K562 (cell line): ENCODE data around the gene HES6. TPM values are rescaled to one million over a fixed set of nuclear protein-coding genes. Genes with fewer than 3 reads are reported as not detected.
A peak's percentile ranks its signal among the peaks of the same experiment; 100 is the strongest.

ENCODE experiments used
- ATAC-seq: fragments of 200-7000 bp; cut with Tn5 transposase; 3 replicates; pipeline ENCODE4 v1.9.1; 2020; ENCODE audit warnings: moderate library complexity
- BruUV-seq: library from RNA; stranded (reverse); fragments of 400-500 nt; replicated peaks from 2 replicates; lab custom pipeline; 2021; lab: Mats Ljungman, UMichigan
- CTCF ChIA-PET: fragments of 300-600 bp; formaldehyde crosslinking; extraction: SDS; loops from one replicate; lab custom pipeline; 2021; ENCODE audit warnings: low intra/inter-chr PET ratio; lab: Yijun Ruan, JAX
- POLR2A ChIA-PET: fragments of 300-600, 350-650 bp; sonication (Branson Sonifier 250); formaldehyde crosslinking; extraction: SDS; loops from one replicate; lab custom pipeline; 2021; ENCODE audit warnings: antibody characterized with exemption, inconsistent platforms; lab: Yijun Ruan, JAX
- DNase-seq, 4 experiments: peaks; one replicate each; pipeline versions ENCODE4 v3.0.0 to v3.0.0-alpha.2; 2011 to 2018; ENCODE audit warnings: low spot score in 3 of 4, mixed read lengths in 3 of 4; ENCODE audit errors: extremely low read depth in 1 of 4
- FAIRE-seq: peaks from 2 replicates; lab custom pipeline; 2011; peaks lifted over from hg19 to GRCh38; lab: Jason Lieb, UNC
- H2AFZ ChIP-seq: 2 replicates; pipeline ENCODE4 v1.6.0; 2011; ENCODE audit warnings: low read depth, low read length, control low read depth, inconsistent platforms
- H3K27ac ChIP-seq: fragments of 200-600 bp; 3 replicates; pipeline ENCODE4 v1.8.0; 2011; ENCODE audit warnings: low read depth, mild to moderate bottlenecking, control low read depth, inconsistent platforms, low read length, moderate library complexity, mixed read lengths; ENCODE audit errors: extremely low read depth
- H3K27me3 ChIP-seq, 2 experiments: fragments of 300-600 bp in 1 of 2; 2 replicates in 1 of 2; 3 replicates in 1 of 2; pipeline versions ENCODE4 v1.6.0 to v1.8.0; 2011; ENCODE audit warnings: inconsistent platforms in 2 of 2, low read length in 2 of 2, mild to moderate bottlenecking in 1 of 2, mixed read lengths in 1 of 2, moderate library complexity in 1 of 2; ENCODE audit not compliant: control insufficient read depth in 2 of 2, insufficient read depth in 2 of 2
- H3K36me3 ChIP-seq: fragments of 300-600 bp; 3 replicates; pipeline ENCODE4 v1.8.0; 2011; ENCODE audit warnings: mild to moderate bottlenecking, low read length, inconsistent platforms; ENCODE audit not compliant: control insufficient read depth, insufficient read depth
- H3K4me1 ChIP-seq, 2 experiments: fragments of 200-600 bp in 1 of 2; replicated peaks in 1 of 2; 2 replicates in 1 of 2; 3 replicates in 1 of 2; pipeline versions ENCODE4 v1.5.1 to v1.8.0; 2011; ENCODE audit warnings: inconsistent platforms in 2 of 2, low read length in 2 of 2, mild to moderate bottlenecking in 1 of 2, mixed read lengths in 1 of 2, moderate library complexity in 1 of 2; ENCODE audit not compliant: control insufficient read depth in 2 of 2, insufficient read depth in 2 of 2
- H3K4me2 ChIP-seq: 2 replicates; pipeline ENCODE4 v1.6.1; 2011; ENCODE audit warnings: low read length, control low read depth, inconsistent platforms, mixed read lengths; ENCODE audit not compliant: insufficient read depth
- H3K4me3 ChIP-seq: fragments of 200-600 bp; sonication (generic), shearing (Covaris generic); 2 replicates; pipeline ENCODE4 v1.5.1; 2016; ENCODE audit warnings: control low read depth, inconsistent platforms
- H3K79me2 ChIP-seq: fragments of 200-600 bp; 3 replicates; pipeline ENCODE4 v1.8.0; 2011; ENCODE audit warnings: low read length, inconsistent platforms; ENCODE audit not compliant: control insufficient read depth, insufficient read depth
- H3K9ac ChIP-seq, 2 experiments: 2 replicates each; pipeline versions ENCODE4 v1.6.0 to v1.6.1; 2011; ENCODE audit warnings: low read depth in 2 of 2, low read length in 2 of 2, control low read depth in 1 of 2, inconsistent platforms in 1 of 2, mild to moderate bottlenecking in 1 of 2, mixed read lengths in 1 of 2; ENCODE audit not compliant: insufficient read depth in 1 of 2
- H3K9me1 ChIP-seq: one replicate; pipeline ENCODE4 v1.6.0; 2011; ENCODE audit warnings: inconsistent platforms, mild to moderate bottlenecking, low read length, moderate library complexity; ENCODE audit not compliant: control insufficient read depth, insufficient read depth
- H3K9me3 ChIP-seq: replicated peaks from 2 replicates; pipeline ENCODE4 v1.5.1; 2011; ENCODE audit warnings: low read depth, low read length, inconsistent platforms; ENCODE audit not compliant: control insufficient read depth, insufficient read depth
- H4K20me1 ChIP-seq: replicated peaks from 2 replicates; pipeline ENCODE4 v1.6.1; 2011; ENCODE audit warnings: low read length, inconsistent platforms, mixed read lengths; ENCODE audit not compliant: control insufficient read depth, insufficient read depth
- KLF6 ChIP-seq: fragments of 250-450 bp; sonication (Bioruptor Pico); IDR thresholded peaks from 2 replicates; pipeline ENCODE4 v1.4.0; 2020; ENCODE audit warnings: mild to moderate bottlenecking, moderate library complexity, borderline replicate concordance
- POLR3A ChIP-seq: IDR thresholded peaks from 2 replicates; pipeline ENCODE4 v1.6.1; 2011; ENCODE audit warnings: borderline replicate concordance, mild to moderate bottlenecking, moderate library complexity; ENCODE audit not compliant: insufficient read length, insufficient read depth; ENCODE audit errors: extremely low read depth
- SPI1 ChIP-seq: IDR thresholded peaks from 2 replicates; pipeline ENCODE4 v1.6.1; 2011; ENCODE audit warnings: low read depth, low read length, control low read depth, borderline replicate concordance
- TFAM ChIP-seq: fragments of 250-450 bp; sonication (Bioruptor Pico); conservative IDR thresholded peaks from 2 replicates; pipeline ENCODE4 v1.5.0; 2021; ENCODE audit warnings: mild to moderate bottlenecking, moderate library complexity
- ZNF143 ChIP-seq: sonication (generic); formaldehyde crosslinking; IDR thresholded peaks from 2 replicates; pipeline ENCODE4 v1.9.0; 2022; ENCODE audit warnings: mild to moderate bottlenecking, missing genetic modification reagents
- ZNF174 ChIP-seq: fragments of 250-450 bp; sonication (Bioruptor Pico); IDR thresholded peaks from 2 replicates; pipeline ENCODE4 v1.4.0; 2020; ENCODE audit warnings: mild to moderate bottlenecking
- ZNF79 ChIP-seq: fragments of 250-450 bp; sonication (Bioruptor Pico); IDR thresholded peaks from 2 replicates; pipeline ENCODE4 v1.4.0; 2020; ENCODE audit warnings: low read depth, mild to moderate bottlenecking, moderate library complexity
- WGBS: fragments of 100-300 bp; shearing (Covaris generic); methylation state at CpG from one replicate; pipeline ENCODE4 v1.1.6; 2016; ENCODE audit warnings: low coverage, mixed read lengths; ENCODE audit not compliant: insufficient coverage; ENCODE audit errors: missing lambda C conversion rate; 5-methylcytosine and 5-hydroxymethylcytosine counted together
- in situ Hi-C: fragments of 300-500 bp; cut with MboI; formaldehyde crosslinking; loops from 4 replicates; pipeline ENCODE4 v1.15.0; 2018; ENCODE audit warnings: inconsistent platforms, mixed read lengths
- intact Hi-C: fragments of 100-400 bp; cut with micrococcal nuclease; formaldehyde crosslinking; loops from 2 replicates; pipeline ENCODE4 v1.14.2; 2022
- polyA plus RNA-seq, 8 experiments: library from polyadenylated mRNA; depleted of rRNA in 4 of 8; stranded (reverse) in 5 of 8; unstranded in 3 of 8; fragments of >200 nt; fragmentation: Nextera tagmentation in 2 of 8; fragmentation: Illumina TruSeq in 1 of 8; extraction: Ambion mirVana in 2 of 8; extraction: Trizol in 1 of 8; gene quantifications; 2 replicates each; pipeline versions ENCODE4 v1.2.1 to v1.2.3, GENCODE V29; 2011 to 2014; ENCODE audit warnings: inconsistent platforms in 1 of 8, missing spikeins in 1 of 8
- total RNA-seq, 7 experiments: library from RNA; depleted of rRNA in 6 of 7; stranded (reverse); fragments of >200 nt in 6 of 7; fragmentation: Illumina TruSeq in 2 of 7; extraction: Trizol in 2 of 7; gene quantifications; 2 replicates each; pipeline versions ENCODE4 v1.2.1 to v1.2.3, GENCODE V29; 2011 to 2021; ENCODE audit warnings: low replicate concordance in 1 of 7
- TF ChIP-seq, protein P1 (sequence below): fragments of 450-650 bp; formaldehyde crosslinking; IDR thresholded peaks from 2 replicates; pipeline ENCODE4 v1.4.0; 2020; ENCODE audit warnings: mild to moderate bottlenecking, moderate library complexity
- TF ChIP-seq, protein P2 (sequence below), 2 experiments: fragments of 450-650 bp; IDR thresholded peaks; 2 replicates each; pipeline ENCODE4 v1.6.1; 2016

Gene HES6
- total and polyA plus RNA-seq, 9 of the 15 experiments (the other 6 are each of a cell fraction or from before 2014, with no cell fraction given) = 6.2 to 133 (median 29.2) TPM

GRCh38 chr2:238233625-238234024 lies 6.2 kb downstream of the HES6 start:
- H3K27ac ChIP-seq = no peak overlapping the region
- intact Hi-C loops = no loop called here
- TF ChIP-seq KLF6 = no peak
- no peak for TF ChIP-seq POLR3A
- TF ChIP-seq ZNF143 = no peak
- no peak for TF ChIP-seq TFAM
- TF ChIP-seq, protein P1, sequence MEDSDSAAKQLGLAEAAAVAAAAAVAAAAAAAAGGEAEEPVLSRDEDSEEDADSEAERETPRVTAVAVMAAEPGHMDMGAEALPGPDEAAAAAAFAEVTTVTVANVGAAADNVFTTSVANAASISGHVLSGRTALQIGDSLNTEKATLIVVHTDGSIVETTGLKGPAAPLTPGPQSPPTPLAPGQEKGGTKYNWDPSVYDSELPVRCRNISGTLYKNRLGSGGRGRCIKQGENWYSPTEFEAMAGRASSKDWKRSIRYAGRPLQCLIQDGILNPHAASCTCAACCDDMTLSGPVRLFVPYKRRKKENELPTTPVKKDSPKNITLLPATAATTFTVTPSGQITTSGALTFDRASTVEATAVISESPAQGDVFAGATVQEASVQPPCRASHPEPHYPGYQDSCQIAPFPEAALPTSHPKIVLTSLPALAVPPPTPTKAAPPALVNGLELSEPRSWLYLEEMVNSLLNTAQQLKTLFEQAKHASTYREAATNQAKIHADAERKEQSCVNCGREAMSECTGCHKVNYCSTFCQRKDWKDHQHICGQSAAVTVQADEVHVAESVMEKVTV = no peak
- TF ChIP-seq SPI1 = no peak
- no peak for TF ChIP-seq ZNF174 (CRISPR knock-in tag)
- no peak for TF ChIP-seq ZNF79 (CRISPR knock-in tag)
- TF ChIP-seq, protein P2, sequence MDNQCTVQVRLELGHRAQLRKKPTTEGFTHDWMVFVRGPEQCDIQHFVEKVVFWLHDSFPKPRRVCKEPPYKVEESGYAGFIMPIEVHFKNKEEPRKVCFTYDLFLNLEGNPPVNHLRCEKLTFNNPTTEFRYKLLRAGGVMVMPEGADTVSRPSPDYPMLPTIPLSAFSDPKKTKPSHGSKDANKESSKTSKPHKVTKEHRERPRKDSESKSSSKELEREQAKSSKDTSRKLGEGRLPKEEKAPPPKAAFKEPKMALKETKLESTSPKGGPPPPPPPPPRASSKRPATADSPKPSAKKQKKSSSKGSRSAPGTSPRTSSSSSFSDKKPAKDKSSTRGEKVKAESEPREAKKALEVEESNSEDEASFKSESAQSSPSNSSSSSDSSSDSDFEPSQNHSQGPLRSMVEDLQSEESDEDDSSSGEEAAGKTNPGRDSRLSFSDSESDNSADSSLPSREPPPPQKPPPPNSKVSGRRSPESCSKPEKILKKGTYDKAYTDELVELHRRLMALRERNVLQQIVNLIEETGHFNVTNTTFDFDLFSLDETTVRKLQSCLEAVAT (IDR thresholded peaks at IDR 0.05) = no peak
- TF ChIP-seq, all 486 proteins: peak for 0
- no peaks in the 10 kb centered on the region for H3K9me3 ChIP-seq
- BruUV-seq = no TSS peak
- 53% methylated on average over 12 of the region's 12 CpGs for WGBS
- H3K4me3 ChIP-seq = no peak overlapping the region
- ATAC-seq (no peak), FAIRE-seq (no peak), DNase-seq (no peak)
- H3K79me2 ChIP-seq = peaks cover 33% of the 10 kb centered on the region
- POLR2A ChIA-PET = interaction anchor here (0.6 to 1.0 kb wide), 2 partner anchors 20 to 404 kb away, joined by 3 to 4 read pairs; no protein-coding TSS in a partner anchor
- no peaks in the 10 kb centered on the region for H3K9me1 ChIP-seq
- H3K27me3 ChIP-seq = no peaks in the 10 kb centered on the region
- no peaks in the 10 kb centered on the region for H4K20me1 ChIP-seq
- H3K4me2 ChIP-seq = no peak overlapping the region
- H3K36me3 ChIP-seq = peaks cover 10% of the 10 kb centered on the region; the same call in 2 of the 3 replicates
- H3K9ac ChIP-seq = no peak overlapping the region
- CTCF ChIA-PET = no interaction called here
- peaks cover 28 to 41% of the 10 kb centered on the region in 2 experiments for H3K4me1 ChIP-seq
- 0 out of 2 replicates have a peak overlapping the region, but pooled peaks have one; percentile 45 for H2AFZ ChIP-seq
- in situ Hi-C loops = no loop called here
